CD4-positive, alpha-beta memory T cell (primary cell): ENCODE measurements around the gene SIT1. TPM values are rescaled to one million over a fixed set of nuclear protein-coding genes. Genes with fewer than 3 reads are reported as not detected.
"Not testable (repeated sequence)": the region's sequence is repeated elsewhere in the genome, so short reads cannot be mapped to it uniquely, and the experiment has no call there.

Experiments used
- CTCF ChIA-PET: fragments of 350-600 bp; sonication (Branson Sonifier 250); formaldehyde crosslinking; loops from one replicate; lab custom pipeline; 2021; ENCODE audit warnings: inconsistent platforms; ENCODE audit not compliant: partially characterized antibody; lab: Charles Lee
- POLR2A ChIA-PET: fragments of 350-600 bp; sonication (Branson Sonifier 250); formaldehyde crosslinking; loops from one replicate; lab custom pipeline; 2021; ENCODE audit not compliant: partially characterized antibody; lab: Charles Lee
- DNase-seq, 5 donors: peaks; one replicate each; pipeline versions ENCODE4 v3.0.0 to v3.0.0-alpha.2; 2020 to 2022; ENCODE audit warnings: mixed read lengths in 1 of 5
- H3K27ac ChIP-seq: one replicate; pipeline ENCODE4 v1.7.0; 2013; ENCODE audit warnings: low read depth, low read length
- H3K27me3 ChIP-seq: 2 replicates; pipeline ENCODE4 v1.7.0; 2013; ENCODE audit warnings: mild to moderate bottlenecking, low read length, moderate library complexity; ENCODE audit not compliant: insufficient read depth
- H3K36me3 ChIP-seq: 2 replicates; pipeline ENCODE4 v1.7.0; 2013; ENCODE audit warnings: mild to moderate bottlenecking, low read length, moderate library complexity; ENCODE audit not compliant: insufficient read depth
- H3K4me1 ChIP-seq: 2 replicates; pipeline ENCODE4 v1.7.0; 2013; ENCODE audit warnings: mild to moderate bottlenecking, low read length, moderate library complexity; ENCODE audit not compliant: insufficient read depth
- H3K4me3 ChIP-seq, 2 donors: one replicate each; pipeline ENCODE4 v1.7.0; 2013; ENCODE audit warnings: low read length in 2 of 2, mild to moderate bottlenecking in 1 of 2
- H3K9me3 ChIP-seq, 2 donors: one replicate each; pipeline ENCODE4 v1.7.0; 2013; ENCODE audit warnings: low read length in 2 of 2, control low read depth in 1 of 2; ENCODE audit not compliant: control insufficient read depth in 1 of 2
- H3K27ac Mint-ChIP-seq, 7 donors: one replicate each; pipeline ENCODE4 v1.8.0; 2020 to 2021; ENCODE audit warnings: mixed read lengths in 7 of 7, mild to moderate bottlenecking in 6 of 7, inconsistent platforms in 3 of 7, moderate library complexity in 3 of 7
- H3K27me3 Mint-ChIP-seq, 2 donors: one replicate each; pipeline ENCODE4 v1.8.0; 2020 to 2021; ENCODE audit warnings: mixed read lengths in 2 of 2
- H3K36me3 Mint-ChIP-seq, 2 donors: one replicate each; pipeline ENCODE4 v1.8.0; 2020 to 2021; ENCODE audit warnings: mixed read lengths in 2 of 2, inconsistent platforms in 1 of 2, mild to moderate bottlenecking in 1 of 2
- H3K4me1 Mint-ChIP-seq, 4 donors: one replicate each; pipeline ENCODE4 v1.8.0; 2020 to 2021; ENCODE audit warnings: mixed read lengths in 4 of 4, mild to moderate bottlenecking in 1 of 4
- H3K4me3 Mint-ChIP-seq, 8 donors: one replicate each; pipeline ENCODE4 v1.8.0; 2020 to 2021; ENCODE audit warnings: mixed read lengths in 8 of 8, mild to moderate bottlenecking in 7 of 8, moderate library complexity in 6 of 8, inconsistent platforms in 3 of 8
- H3K9me3 Mint-ChIP-seq, 8 donors: one replicate each; pipeline ENCODE4 v1.8.0; 2020 to 2021; ENCODE audit warnings: mixed read lengths in 8 of 8, mild to moderate bottlenecking in 5 of 8, inconsistent platforms in 3 of 8, moderate library complexity in 1 of 8
- intact Hi-C: fragments of 100-400 bp; cut with micrococcal nuclease; formaldehyde crosslinking; loops from one replicate; pipeline ENCODE4 v1.15.1; 2023
- polyA plus RNA-seq, 2 donors: library from polyadenylated mRNA; unstranded; fragments of 300-500 nt; fragmentation: Illumina TruSeq; gene quantifications; one replicate each; pipeline ENCODE4 v1.2.3, GENCODE V29; 2021
- total RNA-seq, 2 experiments: library from RNA; stranded (reverse); gene quantifications; one replicate each; pipeline ENCODE4 v1.2.3, GENCODE V29; 2021

SIT1 gene
- total and polyA plus RNA-seq, 4 experiments from 2014 or later, result 68.7 to 231 (median 117) TPM

DNA sequence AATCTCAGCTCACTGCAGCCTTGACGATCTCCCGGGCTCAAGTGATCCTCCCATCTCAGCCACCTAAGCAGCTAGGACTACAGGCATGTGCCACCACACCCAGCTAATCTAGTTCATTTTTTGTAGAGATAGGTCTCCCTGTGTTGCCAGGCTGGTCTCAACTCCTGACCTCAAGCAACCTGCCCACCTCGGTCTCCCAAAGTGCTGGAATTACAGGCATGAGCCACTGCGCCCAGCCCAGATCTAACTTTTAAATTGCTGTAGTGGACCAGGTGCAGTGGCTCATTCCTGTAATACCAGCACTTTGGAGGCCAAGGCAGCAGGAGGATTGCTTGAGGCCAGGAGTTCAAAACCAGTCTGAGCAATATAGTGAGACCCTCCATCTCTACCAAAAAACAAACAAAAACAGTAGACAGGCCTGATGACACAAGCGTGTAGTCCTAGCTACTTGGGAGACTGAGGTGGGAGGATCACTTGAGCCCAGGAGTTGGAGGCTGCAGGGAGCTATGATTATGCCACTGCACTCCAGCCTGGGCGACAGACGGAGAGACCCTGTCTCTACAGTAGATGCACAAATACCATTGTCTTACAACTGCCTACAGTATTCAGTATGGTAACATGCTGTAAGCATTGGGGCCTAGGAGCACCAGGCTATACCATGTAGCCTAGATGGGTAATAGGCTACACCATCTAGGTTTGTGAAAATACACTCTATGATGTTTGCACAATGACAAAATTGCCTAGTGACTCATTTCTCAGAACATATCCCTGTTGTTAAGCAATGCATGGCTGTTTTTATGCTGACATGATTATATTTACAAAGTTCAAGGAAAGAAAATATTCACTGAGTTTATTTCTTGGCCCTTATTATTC lies 1.5 kb upstream of the SIT1 start:
- H3K9me3 Mint-ChIP-seq, result peaks cover 0 to 2% (median 0%) of the 10 kb centered on the region in 8 donors
- peak overlapping the region; percentile 63 to 98 (median 93) for H3K4me3 Mint-ChIP-seq
- H3K27ac Mint-ChIP-seq, result peak overlapping the region; percentile 78 to 99 (median 96)
- H3K27me3 Mint-ChIP-seq, result no peaks in the 10 kb centered on the region
- Histone ChIP-seq H3K4me3 (no peak overlapping the region), H3K36me3 (no peaks in the 10 kb centered on the region), H3K27ac (peak overlapping the region; percentile 29), H3K9me3 (no peaks in the 10 kb centered on the region), H3K4me1 (peaks cover 59% of the 10 kb centered on the region), H3K27me3 (no peaks in the 10 kb centered on the region)
- DNase-seq, result no peak
- ChIA-PET POLR2A (interaction anchor here (2.0 to 10.7 kb wide), 5 partner anchors 8 to 48 kb away, joined by 4 to 420 read pairs (median 148); partner anchors contain the start of genes ARHGEF39, CCDC107, CD72 and RMRP), CTCF (interaction anchor here (7.9 to 19.4 kb wide), 4 partner anchors 11 to 78 kb away, joined by 145 to 260 read pairs (median 197); partner anchors contain the start of genes ARHGEF39, CCDC107, CD72 and CREB3)
- peaks cover 5 to 20% of the 10 kb centered on the region in 2 donors for H3K36me3 Mint-ChIP-seq
- peaks cover 41 to 79% (median 57%) of the 10 kb centered on the region in 4 donors for H3K4me1 Mint-ChIP-seq
- intact Hi-C loops, result no loop called here

- H3K27ac ChIP-seq, result peak overlapping the region; percentile 88
- DNase-seq, result peak; percentile 32 to 66 (median 52)
- Mint-ChIP-seq H3K27me3 (no peaks in the 10 kb centered on the region), H3K4me1 (peaks cover 29 to 79% (median 49%) of the 10 kb centered on the region in 4 donors), H3K9me3 (no peaks in the 10 kb centered on the region), H3K4me3 (peak overlapping the region; percentile 93 to 98 (median 94)), H3K27ac (peak overlapping the region; percentile 89 to 99 (median 96)), H3K36me3 (peaks cover 5 to 25% of the 10 kb centered on the region in 2 donors)
- peak overlapping the region; percentile 78 to 94 for H3K4me3 ChIP-seq
- H3K27me3 ChIP-seq, result no peaks in the 10 kb centered on the region
- intact Hi-C loops, result loop anchor here (5.0 kb wide), 1 partner anchor 532 kb away; the partner anchor contains the start of gene ATOSB
- ChIA-PET CTCF (interaction anchor here (0.8 to 19.4 kb wide), 10 partner anchors 14 to 452 kb away, joined by 3 to 260 read pairs (median 34); partner anchors contain the start of genes ARHGEF39, CCDC107, CREB3 and RMRP), POLR2A (interaction anchor here (0.7 to 10.7 kb wide), 14 partner anchors 9 to 538 kb away, joined by 3 to 420 read pairs (median 8); partner anchors contain the start of genes ARHGEF39, CCDC107, CD72 and CREB3)
- no peaks in the 10 kb centered on the region for H3K9me3 ChIP-seq
- no peaks in the 10 kb centered on the region for H3K36me3 ChIP-seq
- H3K4me1 ChIP-seq, result peaks cover 65% of the 10 kb centered on the region
Measured at GRCh38 chr9:35649431-35650340, 1.0 kb downstream of the SIT1 start.

GRCh38 chr9:35646533-35647265 lies 4.0 kb downstream of the SIT1 start:
- Mint-ChIP-seq H3K9me3 (no peaks in the 10 kb centered on the region), H3K4me1 (peaks cover 29 to 87% (median 47%) of the 10 kb centered on the region in 4 donors), H3K4me3 (peak overlapping the region; percentile 93 to 98 (median 94)), H3K27ac (peak overlapping the region; percentile 89 to 99 (median 97)), H3K27me3 (no peaks in the 10 kb centered on the region), H3K36me3 (peaks cover 5 to 27% of the 10 kb centered on the region in 2 donors)
- peak overlapping the region; percentile 88 for H3K27ac ChIP-seq
- H3K4me1 ChIP-seq, result peaks cover 56% of the 10 kb centered on the region
- H3K36me3 ChIP-seq, result no peaks in the 10 kb centered on the region
- peak; percentile 91 to 95 (median 91) for DNase-seq
- ChIA-PET CTCF (interaction anchor here (0.9 to 19.4 kb wide), 26 partner anchors 8 to 530 kb away, joined by 3 to 260 read pairs (median 4); partner anchors contain the start of genes ARHGEF39, CA9, CCDC107 and CREB3), POLR2A (interaction anchor here (0.9 to 10.7 kb wide), 22 partner anchors 11 to 574 kb away, joined by 3 to 420 read pairs (median 8); partner anchors contain the start of genes ARHGEF39, CCDC107, CD72 and CREB3)
- H3K4me3 ChIP-seq, result peak overlapping the region; percentile 78 to 96
- intact Hi-C loops, result loop anchor here (1.0 to 5.0 kb wide), 9 partner anchors 11 to 529 kb away; partner anchors contain the start of genes ATOSB, CREB3, GBA2 and RGP1
- no peaks in the 10 kb centered on the region for H3K27me3 ChIP-seq
- H3K9me3 ChIP-seq, result no peaks in the 10 kb centered on the region

DNA sequence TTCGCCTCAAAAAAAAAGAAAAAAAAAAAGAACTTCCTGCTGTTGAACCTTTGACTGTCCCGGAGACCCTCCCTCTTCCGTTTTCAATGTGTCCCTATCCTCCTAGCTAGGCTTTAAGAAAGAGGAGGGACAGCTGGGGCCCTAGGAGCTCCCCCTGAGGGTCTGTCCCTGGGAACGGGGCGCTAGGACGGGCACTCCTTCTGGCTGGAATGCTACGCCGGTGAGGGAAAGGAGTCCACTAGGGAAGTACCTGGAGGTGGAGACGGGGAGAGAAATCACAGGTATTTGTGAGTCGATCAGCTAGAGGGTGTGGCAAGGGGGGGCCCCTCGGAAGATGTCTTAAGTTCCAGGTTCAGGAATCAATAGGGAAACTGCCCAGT lies 4.6 kb downstream of the SIT1 start:
- ChIA-PET CTCF (interaction anchor here (1.0 to 19.4 kb wide), 19 partner anchors 8 to 529 kb away, joined by 3 to 260 read pairs (median 7); partner anchors contain the start of genes ARHGEF39, CA9, CCDC107 and CREB3), POLR2A (interaction anchor here (0.9 to 10.7 kb wide), 16 partner anchors 10 to 549 kb away, joined by 3 to 420 read pairs (median 13); partner anchors contain the start of genes ARHGEF39, CCDC107, CD72 and CREB3)
- Mint-ChIP-seq H3K36me3 (peaks cover 10 to 27% of the 10 kb centered on the region in 2 donors), H3K27me3 (no peaks in the 10 kb centered on the region), H3K4me3 (peak overlapping the region; percentile 93 to 98 (median 94)), H3K4me1 (peaks cover 25 to 85% (median 43%) of the 10 kb centered on the region in 4 donors), H3K9me3 (no peaks in the 10 kb centered on the region), H3K27ac (peak overlapping the region; percentile 89 to 99 (median 97))
- peak in 1 of 5 donors; percentile 42 for DNase-seq
- H3K36me3 ChIP-seq, result no peaks in the 10 kb centered on the region
- H3K27ac ChIP-seq, result peak overlapping the region; percentile 88
- peaks cover 50% of the 10 kb centered on the region for H3K4me1 ChIP-seq
- H3K9me3 ChIP-seq, result no peaks in the 10 kb centered on the region
- peak overlapping the region; percentile 78 to 96 for H3K4me3 ChIP-seq
- intact Hi-C loops, result loop anchor here (1.0 to 5.0 kb wide), 8 partner anchors 11 to 529 kb away; partner anchors contain the start of genes ATOSB, CREB3, GBA2 and RGP1
- no peaks in the 10 kb centered on the region for H3K27me3 ChIP-seq

GRCh38 chr9:35645736-35646135 lies 5.0 kb downstream of the SIT1 start:
- Mint-ChIP-seq H3K27ac (peak overlapping the region; percentile 89 to 99 (median 97)), H3K4me1 (peaks cover 23 to 81% (median 41%) of the 10 kb centered on the region in 4 donors), H3K36me3 (peaks cover 14 to 27% of the 10 kb centered on the region in 2 donors), H3K4me3 (peak overlapping the region; percentile 93 to 98 (median 94))
- Histone ChIP-seq H3K27ac (peak overlapping the region; percentile 88), H3K4me1 (peaks cover 46% of the 10 kb centered on the region), H3K4me3 (peak overlapping the region; percentile 78 to 96)
- H3K27me3 Mint-ChIP-seq, DNase-seq, H3K9me3 Mint-ChIP-seq, H3K36me3 ChIP-seq, H3K27me3 ChIP-seq, H3K9me3 ChIP-seq: not testable (repeated sequence)
- POLR2A ChIA-PET, result interaction anchor here (0.9 to 10.7 kb wide), 13 partner anchors 10 to 549 kb away, joined by 3 to 420 read pairs (median 27); partner anchors contain the start of genes ARHGEF39, CCDC107, CD72 and CREB3
- CTCF ChIA-PET, result interaction anchor here (1.0 to 19.4 kb wide), 15 partner anchors 10 to 529 kb away, joined by 3 to 260 read pairs (median 15); partner anchors contain the start of genes ARHGEF39, CA9, CCDC107 and CREB3
- intact Hi-C loops, result loop anchor here (1.0 to 5.0 kb wide), 8 partner anchors 12 to 528 kb away; partner anchors contain the start of genes ATOSB, CREB3, GBA2 and RGP1
